GM10266 (cell line): ENCODE data around the gene MTR.
"Not testable (repeated sequence)": the region's sequence is repeated elsewhere in the genome, so short reads cannot be mapped to it uniquely, and the experiment has no call there.

Experiments
- DNase-seq: peaks from one replicate; pipeline ENCODE4 v3.0.0; 2012; ENCODE audit errors: extremely low spot score
- TF ChIP-seq, protein P1 (sequence below): IDR thresholded peaks from 2 replicates; pipeline ENCODE4 v1.5.1; 2012; ENCODE audit warnings: mild to moderate bottlenecking, low read depth; ENCODE audit not compliant: control insufficient read depth, insufficient read depth; ENCODE audit errors: missing control alignments

MTR gene

DNA sequence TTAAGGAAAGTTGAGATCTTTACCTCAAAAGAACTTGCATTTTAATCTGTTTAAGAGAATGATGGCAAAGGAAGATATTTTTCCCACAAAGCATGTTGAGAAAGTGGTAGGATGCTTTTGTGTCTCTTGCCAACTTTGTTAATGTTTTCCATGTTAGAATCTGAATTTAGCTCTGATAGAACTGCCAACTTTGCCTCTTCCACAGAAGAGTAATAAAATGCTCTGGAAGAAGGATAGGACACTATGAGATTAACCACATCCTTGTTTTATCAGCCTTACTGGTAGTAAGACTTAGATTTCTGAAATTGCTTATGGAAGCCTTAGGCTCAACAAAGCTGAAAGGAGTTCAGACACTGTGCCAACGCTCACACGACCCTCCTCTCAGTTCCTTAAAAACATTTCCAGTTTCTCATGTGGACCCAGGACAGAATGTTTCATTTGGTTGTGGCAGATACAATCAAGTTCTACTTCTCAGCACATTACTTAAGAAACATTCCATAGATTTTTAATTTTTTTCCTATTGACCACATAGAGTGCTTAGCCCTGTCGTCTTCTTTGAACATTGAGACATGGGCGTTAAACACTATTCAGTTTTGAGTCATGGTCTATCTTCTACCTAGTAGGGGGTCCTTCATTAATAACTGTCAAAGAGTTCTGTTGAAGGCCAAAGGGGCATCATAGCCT lies 59.0 kb downstream of the MTR start:
- no peak for DNase-seq
- TF ChIP-seq, protein P1, sequence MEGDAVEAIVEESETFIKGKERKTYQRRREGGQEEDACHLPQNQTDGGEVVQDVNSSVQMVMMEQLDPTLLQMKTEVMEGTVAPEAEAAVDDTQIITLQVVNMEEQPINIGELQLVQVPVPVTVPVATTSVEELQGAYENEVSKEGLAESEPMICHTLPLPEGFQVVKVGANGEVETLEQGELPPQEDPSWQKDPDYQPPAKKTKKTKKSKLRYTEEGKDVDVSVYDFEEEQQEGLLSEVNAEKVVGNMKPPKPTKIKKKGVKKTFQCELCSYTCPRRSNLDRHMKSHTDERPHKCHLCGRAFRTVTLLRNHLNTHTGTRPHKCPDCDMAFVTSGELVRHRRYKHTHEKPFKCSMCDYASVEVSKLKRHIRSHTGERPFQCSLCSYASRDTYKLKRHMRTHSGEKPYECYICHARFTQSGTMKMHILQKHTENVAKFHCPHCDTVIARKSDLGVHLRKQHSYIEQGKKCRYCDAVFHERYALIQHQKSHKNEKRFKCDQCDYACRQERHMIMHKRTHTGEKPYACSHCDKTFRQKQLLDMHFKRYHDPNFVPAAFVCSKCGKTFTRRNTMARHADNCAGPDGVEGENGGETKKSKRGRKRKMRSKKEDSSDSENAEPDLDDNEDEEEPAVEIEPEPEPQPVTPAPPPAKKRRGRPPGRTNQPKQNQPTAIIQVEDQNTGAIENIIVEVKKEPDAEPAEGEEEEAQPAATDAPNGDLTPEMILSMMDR: no peak

DNA sequence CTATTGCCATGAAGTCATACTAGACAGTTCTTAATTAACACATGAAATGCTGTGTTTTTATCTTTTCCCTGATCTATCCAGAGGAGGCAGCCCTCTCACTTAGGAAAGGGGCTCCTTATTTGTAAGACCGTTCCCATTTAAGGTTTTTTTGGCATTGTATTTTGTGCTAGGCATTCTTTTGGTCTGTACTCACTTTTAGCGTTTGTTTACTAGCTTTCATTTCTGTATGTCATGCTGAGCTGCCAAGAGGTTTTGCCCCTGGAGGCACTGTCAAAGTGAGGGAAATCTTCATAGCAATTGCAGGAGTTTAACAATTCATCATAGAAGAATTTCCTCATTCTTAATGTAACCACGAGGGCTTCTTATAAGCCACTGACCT lies 59.5 kb downstream of the MTR start:
- no peak for DNase-seq

DNA sequence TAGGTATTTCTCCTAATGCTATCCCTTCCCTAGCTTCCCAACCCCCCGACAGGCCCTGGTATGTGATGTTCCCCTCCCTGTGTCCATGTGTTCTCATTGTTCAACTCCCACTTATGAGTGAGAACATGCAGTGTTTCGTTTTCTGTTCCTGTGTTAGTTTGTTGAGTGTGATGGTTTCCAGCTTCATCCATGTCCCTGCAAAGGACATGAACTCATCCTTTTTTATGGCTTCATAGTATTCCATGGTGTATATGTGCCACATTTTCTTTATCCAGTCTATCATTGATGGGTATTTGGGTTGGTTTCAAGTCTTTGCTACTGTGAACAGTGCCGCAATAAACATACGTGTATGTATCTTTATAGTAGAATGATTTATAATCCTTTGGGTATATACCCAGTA lies 61.6 kb downstream of the MTR start:
- not testable (repeated sequence) for DNase-seq

More for the DNA sequence above, 59.5 kb downstream of the MTR start:
- TF ChIP-seq, protein P1: no peak

DNA sequence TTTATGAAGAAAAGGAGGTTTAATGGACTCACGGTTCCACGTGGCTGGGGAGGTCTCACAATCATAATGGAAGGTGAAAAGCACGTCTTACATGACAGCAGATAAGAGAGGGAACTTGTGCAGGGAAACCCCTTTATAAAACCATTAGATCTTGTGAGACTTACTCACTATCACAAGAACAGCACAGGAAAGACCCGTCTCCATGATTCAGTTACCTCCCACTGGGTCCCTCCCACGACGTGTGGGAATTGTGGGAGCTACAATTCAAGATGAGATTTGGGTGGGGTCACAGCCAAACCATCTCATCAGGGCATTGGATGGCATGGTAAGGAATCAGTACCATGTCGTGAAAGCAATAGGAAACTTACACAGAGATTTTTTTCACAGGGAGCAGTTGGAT lies 63.1 kb downstream of the MTR start:
- DNase-seq: no peak
- TF ChIP-seq, protein P1: no peak

DNA sequence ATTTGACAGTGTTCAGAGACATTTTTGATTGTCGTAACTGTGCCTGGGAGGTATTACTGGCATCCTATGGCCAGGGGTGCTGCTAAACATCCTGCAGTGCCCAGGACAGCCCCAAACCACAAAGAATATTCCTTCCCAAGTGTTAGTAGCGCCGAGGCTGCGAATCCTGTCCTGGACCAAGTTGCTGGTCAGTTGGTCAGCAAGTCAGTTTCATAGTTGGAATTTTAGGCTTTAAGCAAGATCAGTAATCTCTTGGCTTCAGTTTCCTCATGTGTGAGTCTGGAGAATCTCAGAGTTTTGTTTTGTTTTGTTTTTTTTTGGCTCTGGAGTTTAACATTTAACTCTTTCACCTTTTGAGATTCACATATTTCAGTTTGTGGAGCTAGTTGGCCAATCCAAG lies 65.0 kb downstream of the MTR start:
- DNase-seq: no peak
- TF ChIP-seq, protein P1: no peak

DNA sequence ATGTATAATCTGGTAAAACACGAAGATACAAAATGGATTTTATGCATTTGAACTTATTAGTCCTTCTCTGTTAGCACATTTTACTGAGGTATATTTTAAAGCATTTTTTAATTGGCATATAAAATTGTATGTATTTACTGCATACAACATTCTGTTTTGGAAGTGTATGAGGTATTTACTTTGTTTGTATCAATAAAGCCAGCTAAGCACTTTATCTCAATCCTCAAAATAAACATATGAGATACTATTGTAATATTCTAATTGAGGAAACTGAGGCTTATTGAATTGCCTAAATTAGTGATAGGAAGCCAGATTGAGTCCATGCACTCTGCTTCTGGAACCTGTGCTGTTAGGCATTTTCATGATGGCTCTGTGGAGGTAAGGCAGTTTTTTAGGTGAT lies 65.6 kb downstream of the MTR start:
- TF ChIP-seq, protein P1: no peak
- DNase-seq: no peak

DNA sequence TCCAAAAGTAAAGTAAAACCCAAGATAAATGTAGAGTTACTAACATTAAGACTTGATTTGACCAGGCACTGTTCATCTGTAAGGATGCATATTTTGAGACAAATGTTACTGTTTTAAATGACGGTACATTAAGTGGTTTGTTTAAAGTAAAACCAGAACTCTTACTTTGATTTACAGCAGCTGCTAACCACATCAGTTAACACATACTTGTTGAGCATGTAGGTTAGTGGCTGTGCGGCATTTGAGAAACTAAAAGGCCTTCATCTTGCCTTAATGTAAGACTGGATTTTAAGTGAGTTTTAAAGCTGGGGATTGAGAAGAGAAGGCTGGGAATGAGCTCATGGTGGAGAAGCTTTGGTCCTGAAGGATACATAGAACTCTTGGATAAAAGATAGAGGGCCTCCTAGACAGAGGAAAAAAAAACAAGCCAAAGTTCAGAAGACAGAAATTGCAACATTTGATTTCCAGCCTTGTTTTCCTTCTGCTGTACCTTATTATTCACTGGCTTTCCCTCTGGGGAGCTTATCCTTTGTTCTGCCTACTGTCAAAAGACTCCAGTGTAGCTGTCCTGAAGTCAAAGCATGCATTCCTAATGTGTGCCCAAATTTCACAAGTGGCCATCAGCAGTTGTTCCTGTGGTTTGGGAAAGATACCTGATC lies 66.6 kb downstream of the MTR start:
- TF ChIP-seq, protein P1: no peak

More for the DNA sequence above, 66.6 kb downstream of the MTR start:
- no peak for DNase-seq
